Hepatocyte (in vitro differentiated cells): ENCODE measurements around the gene SLC9A1.

Source experiments
- EZH2 ChIP-seq: fragments of 200-600 bp; sonication (generic); IDR thresholded peaks from 2 replicates; pipeline ENCODE4 v1.6.1; 2016; ENCODE audit warnings: antibody characterized with exemption, mild to moderate bottlenecking, borderline replicate concordance
- TF ChIP-seq, protein P1 (sequence below): fragments of 200-600 bp; sonication (generic); IDR thresholded peaks from 2 replicates; pipeline ENCODE4 v1.5.1; 2016; ENCODE audit warnings: antibody characterized with exemption, mild to moderate bottlenecking; ENCODE audit not compliant: poor library complexity

DNA sequence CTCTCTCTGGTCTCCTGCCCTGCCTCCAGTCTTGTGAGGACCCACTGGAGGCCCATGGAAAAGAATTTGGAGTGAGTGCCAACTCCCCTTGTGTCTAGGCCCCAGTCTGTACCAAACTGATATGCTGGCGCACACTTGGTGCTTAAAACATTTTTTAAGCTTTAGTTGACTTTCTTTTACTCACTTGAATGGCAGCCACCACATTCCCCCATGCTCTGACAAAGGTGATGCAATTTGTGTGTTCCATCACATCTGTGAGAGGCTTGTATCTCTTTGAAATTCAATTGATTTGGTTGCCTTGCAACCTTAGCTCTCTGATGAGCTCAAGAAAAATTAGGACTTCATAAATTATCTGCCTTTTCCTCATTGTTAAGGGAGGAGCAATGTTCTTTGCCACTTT is 49.0 kb upstream of the SLC9A1 start:
- TF ChIP-seq, protein P1, sequence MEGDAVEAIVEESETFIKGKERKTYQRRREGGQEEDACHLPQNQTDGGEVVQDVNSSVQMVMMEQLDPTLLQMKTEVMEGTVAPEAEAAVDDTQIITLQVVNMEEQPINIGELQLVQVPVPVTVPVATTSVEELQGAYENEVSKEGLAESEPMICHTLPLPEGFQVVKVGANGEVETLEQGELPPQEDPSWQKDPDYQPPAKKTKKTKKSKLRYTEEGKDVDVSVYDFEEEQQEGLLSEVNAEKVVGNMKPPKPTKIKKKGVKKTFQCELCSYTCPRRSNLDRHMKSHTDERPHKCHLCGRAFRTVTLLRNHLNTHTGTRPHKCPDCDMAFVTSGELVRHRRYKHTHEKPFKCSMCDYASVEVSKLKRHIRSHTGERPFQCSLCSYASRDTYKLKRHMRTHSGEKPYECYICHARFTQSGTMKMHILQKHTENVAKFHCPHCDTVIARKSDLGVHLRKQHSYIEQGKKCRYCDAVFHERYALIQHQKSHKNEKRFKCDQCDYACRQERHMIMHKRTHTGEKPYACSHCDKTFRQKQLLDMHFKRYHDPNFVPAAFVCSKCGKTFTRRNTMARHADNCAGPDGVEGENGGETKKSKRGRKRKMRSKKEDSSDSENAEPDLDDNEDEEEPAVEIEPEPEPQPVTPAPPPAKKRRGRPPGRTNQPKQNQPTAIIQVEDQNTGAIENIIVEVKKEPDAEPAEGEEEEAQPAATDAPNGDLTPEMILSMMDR, result no peak
- TF ChIP-seq EZH2, result no peak
